Ecto neural progenitor cell (in vitro differentiated cells): ENCODE results near the gene CYP21A2.
"Not testable (repeated sequence)": the region's sequence is repeated elsewhere in the genome, so short reads cannot be mapped to it uniquely, and the experiment has no call there.

Experiments used
- DNase-seq: peaks from one replicate; pipeline ENCODE4 v3.0.0-alpha.2; 2018; ENCODE audit warnings: low spot score

The CYP21A2 gene

GRCh38 chr6:32055756-32056155, 17.5 kb downstream of the CYP21A2 start:
- not testable (repeated sequence) for DNase-seq

- no peak for DNase-seq
Measured at GRCh38 chr6:32056254-32056653, 18.0 kb downstream of the CYP21A2 start.

GRCh38 chr6:32057966-32058365, 19.8 kb downstream of the CYP21A2 start:
- DNase-seq: no peak

GRCh38 chr6:32058511-32058963, 20.3 kb downstream of the CYP21A2 start:
- no peak for DNase-seq

GRCh38 chr6:32060966-32061655, 22.9 kb downstream of the CYP21A2 start:
- DNase-seq: no peak

GRCh38 chr6:32064706-32065105, 26.5 kb downstream of the CYP21A2 start:
- DNase-seq: no peak

- DNase-seq: not testable (repeated sequence)
Measured at GRCh38 chr6:32067521-32067920, 29.3 kb downstream of the CYP21A2 start.

- not testable (repeated sequence) for DNase-seq
Measured at GRCh38 chr6:32068315-32068714, 30.1 kb downstream of the CYP21A2 start.

GRCh38 chr6:32068867-32069266, 30.7 kb downstream of the CYP21A2 start:
- no peak for DNase-seq

- no peak for DNase-seq
Measured at GRCh38 chr6:32069460-32069859, 31.2 kb downstream of the CYP21A2 start.

- no peak for DNase-seq
Measured at GRCh38 chr6:32069878-32070515, 31.8 kb downstream of the CYP21A2 start.

- no peak for DNase-seq
Measured at GRCh38 chr6:32070814-32071543, 32.8 kb downstream of the CYP21A2 start.

- DNase-seq: no peak
Measured at GRCh38 chr6:32073101-32073500, 34.9 kb downstream of the CYP21A2 start.

- no peak for DNase-seq
Measured at GRCh38 chr6:32073613-32074012, 35.4 kb downstream of the CYP21A2 start.

- DNase-seq: no peak
Measured at GRCh38 chr6:32074996-32075532, 36.8 kb downstream of the CYP21A2 start.

GRCh38 chr6:32075781-32076180, 37.6 kb downstream of the CYP21A2 start:
- no peak for DNase-seq

- no peak for DNase-seq
Measured at GRCh38 chr6:32076321-32076809, 38.1 kb downstream of the CYP21A2 start.

- DNase-seq: no peak
Measured at GRCh38 chr6:32079566-32080290, 41.5 kb downstream of the CYP21A2 start.

- no peak for DNase-seq
Measured at GRCh38 chr6:32081168-32081990, 43.2 kb downstream of the CYP21A2 start.

GRCh38 chr6:32082478-32082877, 44.3 kb downstream of the CYP21A2 start:
- no peak for DNase-seq

- DNase-seq: no peak
Measured at GRCh38 chr6:32082935-32083334, 44.7 kb downstream of the CYP21A2 start.
